Aorta (tissue), 5 donors: ENCODE measurements around the gene ST8SIA1. TPM values are rescaled to one million over a fixed set of nuclear protein-coding genes. Genes with fewer than 3 reads are reported as not detected.

Experiments used
- ATAC-seq: fragments of 200-7000 bp; cut with Tn5 transposase; one replicate; pipeline ENCODE4 v1.9.1; 2022; ENCODE audit warnings: moderate library complexity; ENCODE audit not compliant: low FRiP score
- DNase-seq, 2 donors: peaks; one replicate each; pipeline ENCODE4 v3.0.0-alpha.2; 2020
- H3K27ac ChIP-seq, 2 donors: one replicate each; pipeline ENCODE4 v1.5.1; 2013; ENCODE audit warnings: low read length in 2 of 2, mild to moderate bottlenecking in 2 of 2, moderate library complexity in 2 of 2, control low read depth in 1 of 2, inconsistent platforms in 1 of 2, low read depth in 1 of 2
- H3K27me3 ChIP-seq, 2 donors: one replicate each; pipeline ENCODE4 v1.6.1; 2013; ENCODE audit warnings: control low read depth in 1 of 2, low read length in 1 of 2, mild to moderate bottlenecking in 1 of 2, moderate library complexity in 1 of 2; ENCODE audit not compliant: insufficient read depth in 2 of 2, control insufficient read depth in 1 of 2
- H3K36me3 ChIP-seq, 2 donors: one replicate each; pipeline ENCODE4 v1.6.1; 2013; ENCODE audit warnings: control low read depth in 1 of 2, low read length in 1 of 2, mild to moderate bottlenecking in 1 of 2; ENCODE audit not compliant: insufficient read depth in 2 of 2, control insufficient read depth in 1 of 2
- H3K4me1 ChIP-seq, 2 donors: one replicate each; pipeline ENCODE4 v1.6.1; 2013; ENCODE audit warnings: low read length in 2 of 2, control low read depth in 1 of 2, mild to moderate bottlenecking in 1 of 2, moderate library complexity in 1 of 2; ENCODE audit not compliant: insufficient read depth in 2 of 2, control insufficient read depth in 1 of 2
- H3K4me3 ChIP-seq, 2 donors: one replicate each; pipeline ENCODE4 v1.5.1; 2013; ENCODE audit warnings: low read length in 2 of 2, control low read depth in 1 of 2, mild to moderate bottlenecking in 1 of 2
- H3K9me3 ChIP-seq: one replicate; pipeline ENCODE4 v1.6.1; 2013; ENCODE audit warnings: mild to moderate bottlenecking, low read length; ENCODE audit not compliant: control insufficient read depth
- WGBS, 2 donors: extraction: QIAGEN DNeasy Blood & Tissue Kit; methylation state at CpG; one replicate each; pipeline ENCODE4 v1.1.7; 2013; 5-methylcytosine and 5-hydroxymethylcytosine counted together
- intact Hi-C, 2 donors: fragments of 100-400 bp; cut with DNase I; formaldehyde crosslinking; loops; one replicate each; pipeline versions ENCODE4 v1.14.2 to v1.15.0; 2022
- polyA plus RNA-seq, 2 donors: library from polyadenylated mRNA; stranded (reverse); fragments of 200-250 nt; gene quantifications; one replicate each; pipeline ENCODE4 v1.2.3, GENCODE V29; 2013
- total RNA-seq, 2 donors: library from RNA; stranded (reverse); fragmentation: NEBNext Ultra II Directional; extraction: Animal tissue kit (Norgen Biotek cat#: 25700); gene quantifications; one replicate each; pipeline ENCODE4 v1.2.1, GENCODE V29; 2021
- donor health status: healthy with polysubstance abuse.
- donor health status: Bipolar disorder and iron deficiency.
- donor health status: DM: no; HTN: no; CAD: no.
- donor health status: DM: no; HTN: no; CAD: no.
- donor health status: DM: yes; HTN: yes; CAD: no.

ST8SIA1 gene
- total and polyA plus RNA-seq, 4 donors, result 3.6 to 10.4 (median 6.3) TPM

DNA sequence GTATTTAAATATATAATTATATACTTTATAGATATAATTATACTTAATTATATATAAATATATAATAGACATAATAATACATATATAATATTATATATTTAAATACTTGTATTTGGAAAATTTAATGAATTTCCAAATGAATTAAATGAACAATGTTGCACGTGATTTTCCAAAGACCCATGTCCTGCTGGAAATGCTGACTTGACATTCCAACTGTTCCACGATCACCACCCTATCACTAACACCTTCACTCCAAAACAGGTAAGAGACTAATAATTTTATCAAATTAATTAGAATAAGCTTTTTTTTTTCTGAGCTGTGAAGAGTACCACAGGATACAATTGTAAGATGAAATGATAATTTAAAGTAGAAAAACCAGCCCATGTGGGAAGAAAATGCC is 103.4 kb downstream of the ST8SIA1 start:
- no peak overlapping the region for H3K27ac ChIP-seq
- no peaks in the 10 kb centered on the region for H3K27me3 ChIP-seq
- intact Hi-C loops, result no loop called here
- WGBS, 2 donors, result 93% methylated on average over 2 of the region's 2 CpGs
- peaks cover 0 to 4% of the 10 kb centered on the region in 2 donors for H3K4me1 ChIP-seq
- no peak overlapping the region for H3K4me3 ChIP-seq
- DNase-seq (no peak), ATAC-seq (no peak)
- no peaks in the 10 kb centered on the region for H3K9me3 ChIP-seq
- no peaks in the 10 kb centered on the region for H3K36me3 ChIP-seq

DNA sequence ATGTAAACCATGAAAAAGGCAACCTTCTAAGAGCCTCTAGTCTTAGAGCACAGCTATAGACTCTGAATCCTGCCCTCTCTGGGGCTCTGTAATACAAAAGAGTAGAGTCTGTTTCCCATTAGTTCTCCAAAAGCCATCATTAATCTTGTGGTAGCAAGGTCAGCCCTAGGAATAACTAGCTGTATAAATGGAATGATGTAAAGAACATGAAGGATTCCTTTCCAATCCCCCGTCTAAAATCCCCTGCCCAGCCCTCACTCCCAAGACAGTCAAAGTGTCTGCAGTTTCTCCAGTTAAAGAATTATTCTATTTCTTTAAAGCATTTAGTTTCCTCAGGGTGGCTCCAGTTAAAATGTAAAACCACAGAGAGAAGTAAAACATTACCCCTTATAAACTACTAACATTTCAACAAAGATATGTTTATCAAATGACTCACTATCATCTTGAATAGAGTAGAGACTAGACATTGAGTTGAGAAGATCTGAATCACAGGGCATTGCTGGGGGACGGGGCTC is 104.2 kb downstream of the ST8SIA1 start:
- Histone ChIP-seq H3K27ac (no peak overlapping the region), H3K4me3 (no peak overlapping the region), H3K27me3 (no peaks in the 10 kb centered on the region), H3K9me3 (no peaks in the 10 kb centered on the region), H3K36me3 (no peaks in the 10 kb centered on the region), H3K4me1 (peaks cover 0 to 4% of the 10 kb centered on the region in 2 donors)
- ATAC-seq (no peak), DNase-seq (no peak)
- intact Hi-C loops, result no loop called here
- WGBS, 2 donors, result 41 to 49% methylated on average over 2 of the region's 2 CpGs

DNA sequence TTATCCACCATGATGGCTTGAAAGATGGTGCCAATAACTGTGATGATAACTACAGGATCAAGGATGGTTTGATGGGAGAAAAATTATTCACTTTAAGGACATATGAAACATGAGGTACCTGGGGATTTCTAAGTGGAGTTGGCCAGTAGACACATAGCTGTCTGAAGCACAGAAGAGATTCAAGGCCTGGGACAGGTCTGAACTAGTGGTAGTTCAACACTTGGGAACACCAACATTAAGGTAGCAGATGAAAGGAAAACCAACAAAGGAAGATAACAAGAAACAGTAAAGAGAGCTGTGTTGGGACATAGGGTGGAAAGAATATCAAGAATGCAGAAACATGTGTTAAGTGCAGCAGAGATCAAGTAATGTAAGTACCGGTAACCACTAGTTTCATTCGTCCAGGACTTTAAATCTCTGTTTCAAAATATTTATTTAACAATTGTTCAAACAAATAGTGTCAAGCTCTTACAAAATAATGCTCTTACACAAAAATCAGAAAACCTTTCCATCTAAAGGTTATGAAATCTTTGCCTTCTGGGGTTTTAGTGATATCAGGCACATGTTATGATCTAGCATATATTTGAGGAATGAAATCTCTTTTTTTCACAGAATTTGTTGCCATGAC is 104.7 kb downstream of the ST8SIA1 start:
- ATAC-seq, result no peak
- intact Hi-C loops, result loop anchor here in 1 of 2 donors (10.0 kb wide), 2 partner anchors 55 to 105 kb away; partner anchors contain the start of gene ST8SIA1
- H3K27me3 ChIP-seq, result no peaks in the 10 kb centered on the region
- no peaks in the 10 kb centered on the region for H3K9me3 ChIP-seq
- H3K27ac ChIP-seq, result no peak overlapping the region
- DNase-seq, result no peak
- H3K4me1 ChIP-seq, result peaks cover 0 to 4% of the 10 kb centered on the region in 2 donors
- H3K36me3 ChIP-seq, result no peaks in the 10 kb centered on the region
- 43 to 46% methylated on average over 2 of the region's 2 CpGs for WGBS, 2 donors
- no peak overlapping the region for H3K4me3 ChIP-seq

DNA sequence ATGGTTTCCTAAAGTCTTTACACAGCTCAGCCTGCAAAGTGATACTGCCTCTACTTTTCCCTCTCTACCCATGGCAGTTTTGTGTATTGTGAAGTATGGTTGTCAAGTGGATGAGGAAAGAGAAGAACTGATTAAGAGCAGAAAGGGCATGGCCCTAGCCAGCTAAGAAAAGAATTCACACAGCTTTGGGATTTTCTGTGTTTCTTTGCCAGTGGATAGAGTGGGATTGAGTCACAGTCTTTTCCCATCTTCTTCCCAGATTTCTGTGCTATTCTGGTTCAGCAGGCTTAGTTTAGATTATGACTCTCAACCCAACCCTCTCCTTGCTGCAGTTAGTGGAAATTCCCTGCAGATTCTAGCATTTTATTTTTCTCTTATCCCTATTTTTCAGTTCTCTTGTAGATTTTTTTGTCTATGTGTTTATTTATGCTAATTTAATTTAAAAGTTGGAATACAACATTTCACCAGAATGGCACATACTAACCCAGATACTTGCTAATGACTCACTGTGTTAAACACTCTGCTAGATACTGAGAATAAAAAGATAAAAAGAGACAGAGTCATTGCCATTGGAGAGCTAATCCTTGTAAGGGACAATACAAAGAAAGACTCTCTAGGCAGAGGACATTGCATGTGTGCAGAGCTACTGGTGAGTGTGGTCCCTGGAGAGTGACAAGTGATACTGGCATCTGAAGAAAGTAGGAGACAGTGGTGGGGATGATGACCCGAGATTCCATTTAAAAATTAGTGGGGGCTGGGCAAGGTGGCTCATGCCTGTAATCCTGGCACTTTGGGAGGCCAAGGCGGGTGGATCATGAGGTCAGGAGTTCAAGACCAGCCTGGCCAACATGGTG is 106.3 kb downstream of the ST8SIA1 start:
- H3K27ac ChIP-seq, result no peak overlapping the region
- 85 to 95% methylated on average over 2 of the region's 2 CpGs for WGBS, 2 donors
- DNase-seq (no peak), ATAC-seq (peak; percentile 63)
- H3K9me3 ChIP-seq, result no peaks in the 10 kb centered on the region
- no peaks in the 10 kb centered on the region for H3K36me3 ChIP-seq
- H3K4me1 ChIP-seq, result peaks cover 0 to 4% of the 10 kb centered on the region in 2 donors
- intact Hi-C loops, result loop anchor here in 1 of 2 donors (10.0 kb wide), 2 partner anchors 57 to 107 kb away; partner anchors contain the start of gene ST8SIA1
- no peaks in the 10 kb centered on the region for H3K27me3 ChIP-seq
- H3K4me3 ChIP-seq, result no peak overlapping the region

DNA sequence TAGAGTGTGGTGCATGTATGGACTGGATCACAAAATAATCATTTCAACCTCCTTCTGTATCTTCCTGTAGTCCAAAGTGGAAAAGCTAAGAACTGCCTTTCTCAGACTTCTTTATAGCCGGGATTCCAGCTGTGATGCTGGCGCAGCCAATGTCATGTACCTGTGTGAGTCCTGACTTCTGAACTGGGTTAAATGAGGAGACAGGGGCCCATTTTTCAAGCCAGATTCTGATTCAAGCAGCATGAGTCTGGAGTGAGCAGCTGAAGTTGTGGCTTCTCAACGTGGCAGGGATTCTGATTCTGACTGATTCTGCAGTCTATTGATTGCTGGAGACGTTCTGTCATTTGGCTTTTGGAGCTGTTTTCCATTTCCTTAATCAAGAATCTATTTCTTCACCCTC is 111.2 kb downstream of the ST8SIA1 start:
- intact Hi-C loops, result loop anchor here in 1 of 2 donors (10.0 kb wide), 2 partner anchors 61 to 111 kb away; partner anchors contain the start of gene ST8SIA1
- WGBS, 2 donors, result 67 to 71% methylated on average over 4 of the region's 4 CpGs

DNA sequence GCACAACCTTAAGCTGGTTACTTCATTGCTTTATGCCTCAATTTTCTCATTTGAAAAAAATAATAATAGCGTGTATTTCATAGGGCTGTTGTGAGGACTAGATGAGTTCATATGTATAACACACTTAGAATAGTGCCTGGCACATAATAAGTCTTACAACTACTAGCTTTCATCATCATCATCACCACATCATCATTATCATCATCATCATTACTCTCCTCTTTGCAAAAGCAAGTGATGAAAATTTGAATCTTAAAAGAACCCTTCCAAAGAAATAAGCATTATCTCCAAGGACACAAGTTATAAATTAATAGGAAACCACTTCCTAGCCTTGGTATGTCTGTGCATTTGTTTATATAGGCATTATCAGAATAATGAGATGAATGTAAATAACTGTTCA is 117.0 kb downstream of the ST8SIA1 start:
- H3K36me3 ChIP-seq, result no peaks in the 10 kb centered on the region
- ATAC-seq, result no peak
- WGBS, 2 donors, result 93 to 95% methylated on average over 1 of the region's 1 CpG
- no peak for DNase-seq
- H3K4me3 ChIP-seq, result no peak overlapping the region
- H3K27me3 ChIP-seq, result no peaks in the 10 kb centered on the region
- intact Hi-C loops, result no loop called here
- H3K4me1 ChIP-seq, result no peaks in the 10 kb centered on the region
- no peak overlapping the region for H3K27ac ChIP-seq
- no peaks in the 10 kb centered on the region for H3K9me3 ChIP-seq

More for the DNA sequence above, 111.2 kb downstream of the ST8SIA1 start:
- Histone ChIP-seq H3K4me1 (peaks cover 0 to 4% of the 10 kb centered on the region in 2 donors), H3K4me3 (no peak overlapping the region), H3K27ac (no peak overlapping the region), H3K36me3 (no peaks in the 10 kb centered on the region), H3K27me3 (no peaks in the 10 kb centered on the region), H3K9me3 (no peaks in the 10 kb centered on the region)
- no peak for DNase-seq
- no peak for ATAC-seq

DNA sequence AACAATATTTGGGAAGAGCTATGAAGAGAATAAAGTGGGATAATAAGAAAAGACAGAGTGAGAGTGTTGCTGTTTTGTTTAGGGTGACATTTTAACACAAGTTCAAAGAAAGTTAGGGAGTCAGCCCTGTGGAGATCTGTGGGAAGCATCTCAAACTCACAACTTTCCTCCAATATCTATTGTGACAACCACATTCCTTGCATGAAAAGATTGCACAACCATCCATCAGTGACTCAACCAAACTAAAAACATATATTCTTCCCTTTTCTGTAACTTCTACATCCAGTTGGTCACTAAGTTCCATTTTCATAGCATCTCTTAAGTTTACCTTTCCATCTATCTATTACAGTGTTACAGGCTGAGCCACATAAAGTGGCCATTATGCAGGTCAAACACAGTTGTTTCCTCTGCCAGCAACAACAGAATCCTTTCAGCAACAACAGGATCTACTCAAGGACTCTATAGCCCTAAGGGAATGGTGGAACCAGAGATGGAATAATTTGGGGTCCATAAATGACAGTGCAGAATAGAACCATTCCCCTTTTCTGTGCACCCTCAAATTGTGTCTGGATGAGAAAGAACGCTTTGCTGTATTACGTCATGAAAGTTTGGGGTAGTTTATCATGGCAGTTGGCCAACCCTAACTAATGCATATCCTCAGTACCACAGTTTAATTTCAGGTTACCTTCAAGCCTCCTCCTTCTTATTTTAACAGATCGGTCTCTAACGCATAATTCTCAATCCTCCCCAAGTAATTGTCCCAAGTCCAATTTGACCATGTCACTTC is 118.8 kb downstream of the ST8SIA1 start:
- no peak overlapping the region for H3K4me3 ChIP-seq
- no peaks in the 10 kb centered on the region for H3K4me1 ChIP-seq
- DNase-seq, result no peak
- H3K27me3 ChIP-seq, result no peaks in the 10 kb centered on the region
- no peaks in the 10 kb centered on the region for H3K36me3 ChIP-seq
- no peaks in the 10 kb centered on the region for H3K9me3 ChIP-seq
- H3K27ac ChIP-seq, result no peak overlapping the region
- intact Hi-C loops, result no loop called here
- no peak for ATAC-seq
- WGBS, 2 donors, result 64 to 67% methylated on average over 4 of the region's 4 CpGs

DNA sequence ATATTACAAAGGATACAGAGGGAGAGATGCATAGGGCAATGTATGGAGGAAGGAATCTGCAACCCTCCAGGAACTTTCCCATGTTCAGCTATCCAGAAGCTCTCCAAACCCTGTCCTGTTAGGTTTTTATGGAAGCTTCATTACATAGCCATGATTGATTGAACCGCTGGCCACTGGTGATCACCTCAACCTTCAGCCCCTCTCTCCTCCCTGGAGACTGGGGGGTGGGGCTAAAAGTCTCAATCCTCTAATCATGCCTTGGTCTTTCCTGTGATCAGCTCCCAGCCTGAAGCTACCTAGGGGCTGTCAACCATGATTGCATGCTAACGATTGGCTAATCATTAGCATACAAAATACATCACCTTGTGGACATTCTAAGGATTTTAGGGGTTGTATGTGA is 123.4 kb downstream of the ST8SIA1 start:
- no peaks in the 10 kb centered on the region for H3K4me1 ChIP-seq
- no peak overlapping the region for H3K4me3 ChIP-seq
- intact Hi-C loops, result no loop called here
- WGBS, 2 donors, result 97 to 100% methylated on average over 2 of the region's 2 CpGs
- H3K27ac ChIP-seq, result no peak overlapping the region
- DNase-seq (no peak), ATAC-seq (no peak)
- H3K27me3 ChIP-seq, result no peaks in the 10 kb centered on the region
- H3K9me3 ChIP-seq, result no peaks in the 10 kb centered on the region
- H3K36me3 ChIP-seq, result no peaks in the 10 kb centered on the region
